ENCODE results near the gene SEMA4D.

DNA sequence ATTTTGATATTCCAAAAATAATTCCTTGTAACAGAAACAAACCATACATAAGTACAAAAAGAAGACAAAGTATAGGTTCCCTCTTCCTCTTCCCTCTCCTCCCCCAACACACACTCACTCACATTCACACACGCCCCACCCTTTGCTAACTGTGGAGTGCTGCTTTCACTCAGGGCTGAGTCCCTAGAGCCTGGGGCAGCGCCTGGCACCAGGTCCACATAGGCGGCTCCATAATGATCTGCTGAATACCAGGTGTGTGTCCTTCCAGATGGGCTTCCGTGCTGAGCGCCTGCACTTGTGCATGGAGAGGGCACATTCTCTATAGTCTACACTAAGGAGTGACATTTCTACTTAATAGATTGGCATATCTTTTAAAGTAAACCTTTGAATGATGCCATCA, 3.7 kb downstream of the SEMA4D start:
- TF ChIP-seq EZH2 (IDR thresholded peaks at IDR 0.05; ENCODE audit: borderline replicate concordance), result no peak
- no peak for TF ChIP-seq CTCF (IDR thresholded peaks at IDR 0.05; ENCODE audit: poor library complexity)
- no peak for TF ChIP-seq EZH2phosphoT487 (IDR thresholded peaks at IDR 0.05; ENCODE audit: low read depth, severe bottlenecking, unreplicated experiment)
